GM18873 (cell line): Measurements from ENCODE around the gene ADRA2C.

Source experiments
- ATAC-seq: cut with Tn5 transposase; IDR thresholded peaks from one replicate; pipeline ENCODE4 v1.9.1; 2021; ENCODE audit warnings: mild to moderate bottlenecking, moderate library complexity, moderate number of reproducible peaks; ENCODE audit not compliant: unreplicated experiment, low FRiP score

Gene ADRA2C

GRCh38 chr4:3790006-3790561 lies 23.9 kb downstream of the ADRA2C start:
- ATAC-seq: no peak

- no peak for ATAC-seq
Observed at GRCh38 chr4:3791256-3791655, 25.1 kb downstream of the ADRA2C start.

- ATAC-seq: no peak
Observed at GRCh38 chr4:3791910-3792542, 25.8 kb downstream of the ADRA2C start.

- ATAC-seq: no peak
Observed at GRCh38 chr4:3792813-3793212, 26.6 kb downstream of the ADRA2C start.

- no peak for ATAC-seq
Observed at GRCh38 chr4:3793545-3793944, 27.4 kb downstream of the ADRA2C start.

GRCh38 chr4:3796960-3797359 lies 30.8 kb downstream of the ADRA2C start:
- ATAC-seq: no peak

- no peak for ATAC-seq
Observed at GRCh38 chr4:3797831-3798790, 31.9 kb downstream of the ADRA2C start.

GRCh38 chr4:3799496-3799895 lies 33.3 kb downstream of the ADRA2C start:
- no peak for ATAC-seq

GRCh38 chr4:3800351-3800750 lies 34.2 kb downstream of the ADRA2C start:
- ATAC-seq: no peak

GRCh38 chr4:3801521-3801920 lies 35.3 kb downstream of the ADRA2C start:
- no peak for ATAC-seq

- no peak for ATAC-seq
Observed at GRCh38 chr4:3801931-3802550, 35.9 kb downstream of the ADRA2C start.

- no peak for ATAC-seq
Observed at GRCh38 chr4:3802571-3803474, 36.6 kb downstream of the ADRA2C start.

GRCh38 chr4:3803475-3803847 lies 37.3 kb downstream of the ADRA2C start:
- ATAC-seq: no peak

GRCh38 chr4:3803946-3804345 lies 37.8 kb downstream of the ADRA2C start:
- no peak for ATAC-seq

GRCh38 chr4:3805026-3805425 lies 38.8 kb downstream of the ADRA2C start:
- no peak for ATAC-seq

- ATAC-seq: no peak
Observed at GRCh38 chr4:3805731-3806130, 39.5 kb downstream of the ADRA2C start.

GRCh38 chr4:3807311-3807710 lies 41.1 kb downstream of the ADRA2C start:
- ATAC-seq: no peak

GRCh38 chr4:3807822-3808496 lies 41.8 kb downstream of the ADRA2C start:
- no peak for ATAC-seq

GRCh38 chr4:3808597-3808996 lies 42.4 kb downstream of the ADRA2C start:
- no peak for ATAC-seq

GRCh38 chr4:3809028-3809427 lies 42.8 kb downstream of the ADRA2C start:
- no peak for ATAC-seq
